SH-SY5Y (cell line): Measurements from ENCODE around the gene DSC2.

Experiments used
- GATA2 ChIP-seq: IDR thresholded peaks from 2 replicates; pipeline ENCODE4 v1.6.1; 2011; ENCODE audit warnings: mild to moderate bottlenecking, low read depth, low read length
- GATA3 ChIP-seq: IDR thresholded peaks from 2 replicates; pipeline ENCODE4 v1.6.1; 2011; ENCODE audit warnings: low read depth, mild to moderate bottlenecking, low read length, moderate library complexity

DNA sequence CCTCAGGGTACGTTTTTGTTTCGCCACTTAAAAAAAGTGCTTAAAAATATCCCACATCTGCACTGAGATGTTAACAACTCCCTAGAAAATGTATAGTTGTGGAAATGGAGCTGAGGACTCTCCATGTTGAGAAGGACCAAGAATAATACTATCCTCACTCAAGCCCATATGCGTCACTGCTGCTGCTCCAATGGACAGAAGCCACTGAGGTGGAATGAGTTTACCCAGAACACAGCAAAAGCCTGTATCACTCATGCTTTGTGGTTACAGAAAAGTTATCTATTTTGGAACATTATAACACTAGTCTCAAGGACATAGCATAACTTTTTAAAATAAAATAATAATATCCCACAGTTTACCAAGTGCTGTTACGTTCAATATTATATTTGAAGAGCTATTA lies 91.6 kb downstream of the DSC2 start:
- TF ChIP-seq GATA2 (no peak), GATA3 (no peak)
